Mesenteric fat pad (tissue), 1 donor: ENCODE measurements around the gene KAT5. TPM values are rescaled to one million over a fixed set of nuclear protein-coding genes. Genes with fewer than 3 reads are reported as not detected.
A peak's percentile ranks its signal among the peaks of the same experiment; 100 is the strongest.
"Not testable (repeated sequence)": the region's sequence is repeated elsewhere in the genome, so short reads cannot be mapped to it uniquely, and the experiment has no call there.

Experiments
- DNase-seq: peaks from one replicate; pipeline ENCODE4 v3.0.0-alpha.2; 2020; ENCODE audit warnings: low spot score
- long read RNA-seq: library from polyadenylated mRNA; unstranded; transcript quantifications from one replicate; pipeline ENCODE4 v2.0.0, GENCODE V29; 2020
- total RNA-seq: library from RNA; stranded (reverse); fragmentation: NEBNext Ultra II Directional; extraction: Animal tissue kit (Norgen Biotek cat#: 25700); gene quantifications from one replicate; pipeline ENCODE4 v1.2.1, GENCODE V29; 2021
- donor health status: DM: yes; HTN: yes; CAD: no.

The KAT5 gene
- total RNA-seq = 49.9 TPM
- long read RNA-seq, transcript KAT5-202 (13 exons, 2,059 nt) = major isoform, 38 of 156 reads
- long read RNA-seq, transcript KAT5-208 (12 exons, 1,697 nt) = minor isoform, 27 of 156 reads
- long read RNA-seq, transcript KAT5-201 (13 exons, 2,296 nt) = minor isoform, 7 of 156 reads
- long read RNA-seq, transcript KAT5-203 (14 exons, 2,237 nt) = minor isoform, 16 of 156 reads
- long read RNA-seq, partial matches to known transcripts = 29 of 156 reads
- long read RNA-seq, other reads (novel, unspliced or antisense) = 29 of 156 reads

DNA sequence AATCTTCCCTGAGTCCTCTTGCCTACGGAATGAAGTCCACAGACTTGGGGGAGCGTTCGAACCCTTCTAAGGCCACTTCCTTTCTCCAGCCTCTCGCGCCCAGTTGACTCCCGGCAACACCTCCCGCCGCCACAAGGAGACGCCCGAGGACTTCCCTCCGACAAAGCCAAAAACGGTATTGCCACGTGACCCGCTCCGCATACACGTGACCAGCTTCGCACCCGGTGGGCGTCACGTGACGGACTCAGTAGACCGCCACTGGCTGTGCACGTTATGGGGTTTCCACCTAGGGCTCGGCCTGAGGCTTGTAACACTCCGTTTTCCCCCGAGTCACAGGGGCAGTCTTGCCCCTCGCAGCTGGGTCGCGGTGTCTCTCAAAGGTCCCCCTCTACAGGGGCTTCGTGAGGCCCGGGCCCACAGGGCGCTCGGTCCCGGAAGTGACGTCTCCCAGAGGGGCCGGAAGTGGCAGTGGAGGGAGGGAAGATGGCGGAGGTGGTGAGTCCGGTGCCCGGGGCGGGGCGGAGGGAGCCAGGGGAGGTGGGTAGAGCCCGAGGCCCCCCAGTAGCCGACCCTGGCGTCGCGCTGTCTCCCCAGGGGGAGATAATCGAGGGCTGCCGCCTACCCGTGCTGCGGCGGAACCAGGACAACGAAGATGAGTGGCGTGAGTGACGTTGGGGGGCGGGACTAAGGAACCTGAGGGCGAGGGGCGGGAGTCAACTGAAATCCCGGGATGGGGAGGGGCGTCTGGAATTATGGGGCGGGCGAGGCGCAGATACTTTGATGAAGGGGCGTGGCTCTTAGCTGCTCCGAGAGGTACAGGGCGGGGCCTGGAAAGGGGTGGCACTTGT, at the start of gene KAT5:
KAT5 (plus strand) TSS at position 468 of the 848 bp plus-strand sequence; CDS start at position 484, 16 bp downstream.
- peak; percentile 99 for DNase-seq

DNA sequence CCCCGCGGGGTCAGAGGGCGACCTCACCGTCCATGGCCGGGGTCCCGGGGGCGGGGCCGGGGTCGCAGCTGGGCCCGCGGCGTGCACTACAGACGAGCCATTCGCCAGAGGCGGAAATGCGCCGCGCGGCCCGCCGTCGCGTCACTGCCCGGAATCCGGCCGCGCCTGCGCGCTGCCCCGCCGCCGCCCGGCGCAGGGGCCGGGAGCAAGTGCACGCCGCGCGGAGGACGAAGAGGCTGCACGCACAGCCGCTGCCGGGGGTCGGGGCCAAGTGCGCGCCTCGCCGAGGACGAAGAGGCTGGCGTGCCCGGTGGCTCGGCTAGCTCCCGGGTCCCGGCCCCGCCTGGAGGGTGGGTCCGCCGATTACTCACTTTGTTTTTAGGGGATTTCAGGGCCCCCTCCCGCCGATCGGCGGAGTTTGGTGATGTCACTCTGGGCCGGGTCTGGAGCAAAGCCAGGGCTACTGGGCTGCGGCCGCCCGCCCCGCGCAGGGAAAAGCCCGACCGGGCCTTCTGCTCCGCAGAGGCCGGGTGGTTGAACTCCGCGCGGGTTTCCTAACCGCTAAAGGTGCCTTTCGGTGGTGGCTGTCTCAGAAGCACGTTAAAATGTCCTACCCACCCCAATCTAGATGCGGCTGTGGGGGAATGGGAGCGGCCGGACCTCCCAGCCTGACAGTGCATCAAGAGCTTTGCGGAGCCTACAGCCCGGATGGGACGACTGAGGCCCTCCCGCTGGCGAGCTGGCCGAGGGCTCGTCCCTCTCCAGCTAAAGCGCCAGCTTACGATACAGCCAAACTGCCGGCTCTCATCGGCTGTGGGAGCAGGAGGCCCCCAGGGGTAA, 49.0 kb upstream of the KAT5 start, which contains the start of gene RELA:
RELA (minus strand) TSS at position 118 of the 840 bp plus-strand sequence; CDS start at position 34, 84 bp downstream.
- peak; percentile 98 for DNase-seq

DNA sequence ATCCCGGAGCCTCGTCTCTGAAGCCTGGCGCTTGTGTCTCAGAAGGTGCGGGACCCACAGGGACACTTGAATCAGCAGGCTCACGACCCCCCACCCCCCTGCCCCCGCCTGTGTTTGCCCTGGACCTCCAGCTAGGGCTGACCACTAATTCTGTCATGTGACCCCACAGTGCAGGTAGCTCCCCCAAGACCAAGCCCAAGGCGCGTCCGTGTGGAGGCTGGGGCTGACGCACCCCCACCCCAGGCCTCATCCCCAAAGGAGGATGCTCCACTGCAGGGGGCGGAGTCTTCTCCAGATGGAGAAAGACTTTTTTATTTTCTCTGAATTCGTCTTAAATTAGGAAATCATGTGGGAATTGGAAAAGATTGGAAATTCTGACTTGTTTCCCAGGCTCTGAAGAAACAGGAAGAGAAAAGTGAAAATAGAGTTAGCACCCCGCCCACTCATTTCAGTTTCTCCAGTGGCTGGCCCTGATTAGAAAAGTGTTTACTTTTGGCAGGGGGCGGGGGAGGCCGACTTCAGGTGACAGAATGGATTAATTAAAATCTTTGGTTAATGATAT, 48.3 kb upstream of the KAT5 start:
- no peak for DNase-seq

DNA sequence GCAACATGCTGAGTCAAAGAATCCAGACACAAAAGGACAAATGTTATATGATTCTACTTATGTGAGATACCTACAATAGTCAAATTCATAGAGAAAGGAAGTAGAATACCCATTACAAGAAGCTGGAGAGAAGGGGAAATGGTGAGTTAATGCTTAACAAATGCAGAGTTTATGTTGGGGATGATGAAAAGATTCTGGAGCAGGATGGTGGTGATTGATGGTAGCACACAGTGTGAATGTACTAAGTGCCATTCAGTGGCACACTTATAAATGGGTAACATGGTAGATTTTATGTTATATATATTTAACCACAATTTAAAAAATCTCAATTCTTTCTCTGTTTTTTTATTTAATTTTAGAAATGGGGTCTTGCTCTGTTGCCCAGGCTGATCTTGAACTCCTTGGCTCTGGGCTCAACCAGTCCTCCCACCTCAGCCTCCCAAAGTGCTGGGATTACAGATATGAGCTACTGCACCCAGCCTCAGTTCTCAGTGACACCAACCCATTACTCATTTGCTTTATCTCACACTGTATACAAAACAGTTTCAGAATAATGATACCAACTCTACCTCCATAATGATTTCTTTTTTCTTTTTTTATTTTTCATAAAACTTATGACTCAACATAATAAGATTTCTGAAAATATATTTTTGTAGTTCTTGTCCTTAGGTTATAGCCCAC, 39.7 kb upstream of the KAT5 start:
- no peak for DNase-seq

DNA sequence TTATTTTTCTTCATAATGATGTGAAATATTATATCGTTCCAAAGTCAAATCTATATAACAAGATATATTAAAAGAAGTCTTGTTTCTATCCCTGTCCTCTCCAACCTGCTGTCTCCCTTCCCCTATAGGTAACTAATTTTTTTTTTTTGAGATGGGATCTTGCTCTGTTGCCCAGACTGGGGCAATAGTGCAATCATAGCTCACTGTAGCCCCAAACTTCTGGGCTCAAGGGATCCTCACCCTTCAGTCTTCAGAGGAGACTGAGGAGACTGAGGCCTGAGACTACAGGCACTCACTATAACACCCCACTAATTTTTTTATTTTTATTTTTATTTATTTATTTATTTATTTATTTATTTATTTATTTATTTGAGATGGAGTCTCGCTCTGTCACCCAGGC, 39.1 kb upstream of the KAT5 start:
- no peak for DNase-seq

DNA sequence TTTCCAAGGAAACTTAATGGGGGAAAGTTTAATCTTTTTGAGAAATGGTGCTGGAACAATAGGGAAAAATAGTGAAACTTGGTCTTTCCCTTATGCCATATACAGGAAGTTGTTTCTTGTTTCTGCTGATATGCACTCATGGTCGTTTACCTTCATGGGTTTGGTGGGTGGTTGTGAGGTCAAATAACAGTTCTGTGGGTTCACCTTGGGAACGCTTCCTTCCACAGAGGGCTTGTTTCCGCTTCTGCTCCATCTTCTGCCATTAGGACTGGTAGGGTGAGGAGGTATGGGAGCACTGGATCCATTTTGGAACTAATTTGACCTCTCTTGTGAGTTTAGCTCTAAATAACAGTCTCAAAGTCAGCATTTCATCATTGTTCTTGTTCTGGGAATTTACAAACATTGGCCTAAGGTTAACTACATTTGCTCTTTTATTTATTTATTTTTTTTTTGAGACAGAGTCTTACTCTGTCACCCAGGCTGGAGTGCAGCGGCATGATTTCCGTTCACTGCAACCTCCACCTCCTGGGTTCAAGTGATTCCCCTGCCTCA, 31.8 kb upstream of the KAT5 start:
- no peak for DNase-seq

DNA sequence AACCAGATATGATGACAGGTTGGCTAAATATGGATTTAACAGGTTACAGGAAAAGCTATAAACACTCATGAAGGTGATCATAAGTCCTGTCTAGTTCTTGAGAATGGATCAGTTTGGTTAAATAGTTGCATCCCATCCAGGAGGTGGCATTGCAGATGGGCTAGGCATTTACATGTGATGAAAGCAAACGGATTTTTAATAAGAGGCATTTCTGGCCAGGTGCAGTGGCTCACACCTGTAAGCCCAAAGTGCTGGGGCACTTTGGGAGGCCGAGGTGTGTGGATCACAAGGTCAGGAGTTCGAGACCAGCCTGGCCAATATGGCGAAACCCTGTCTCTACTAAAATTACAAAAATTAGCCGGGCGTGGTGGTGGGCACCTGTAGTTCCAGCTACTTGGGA, 28.6 kb upstream of the KAT5 start:
- DNase-seq = not testable (repeated sequence)

DNA sequence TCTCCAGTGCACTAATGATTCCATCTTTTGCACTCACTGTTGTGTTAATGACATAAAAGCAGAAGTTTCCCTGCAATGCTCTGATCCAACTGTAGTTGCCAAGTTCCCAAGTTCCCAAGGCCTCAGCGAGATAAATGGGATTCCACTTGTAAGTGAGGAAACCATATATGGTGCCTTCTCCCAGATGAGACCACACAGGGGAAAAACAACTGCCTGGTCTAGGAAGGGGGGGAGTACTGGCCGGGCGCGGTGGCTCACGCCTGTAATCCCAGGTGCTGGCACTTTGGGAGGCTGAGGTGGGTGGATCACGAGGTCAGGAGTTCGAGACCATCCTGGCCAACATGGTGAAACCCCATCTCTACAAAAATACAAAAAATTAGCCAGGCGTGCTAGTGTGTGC, 26.1 kb upstream of the KAT5 start:
- no peak for DNase-seq

DNA sequence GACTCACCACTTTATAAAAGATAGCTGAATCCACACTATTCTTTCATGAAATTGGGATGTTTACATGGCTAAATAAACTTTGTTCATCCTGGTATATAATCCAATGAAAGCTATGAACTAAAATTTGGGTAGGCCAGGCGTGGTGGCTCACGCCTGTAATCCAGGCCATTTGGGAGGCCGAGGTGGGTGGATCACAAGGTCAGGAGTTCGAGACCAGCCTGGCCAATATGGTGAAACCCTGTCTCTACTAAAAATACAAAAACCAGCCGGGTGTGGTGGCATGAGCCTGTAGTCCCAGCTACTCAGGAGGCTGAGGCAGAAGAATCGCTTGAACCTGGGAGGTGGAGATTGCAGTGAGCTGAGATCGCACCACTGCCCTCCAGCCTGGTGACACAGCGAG, 20.2 kb upstream of the KAT5 start:
- not testable (repeated sequence) for DNase-seq

DNA sequence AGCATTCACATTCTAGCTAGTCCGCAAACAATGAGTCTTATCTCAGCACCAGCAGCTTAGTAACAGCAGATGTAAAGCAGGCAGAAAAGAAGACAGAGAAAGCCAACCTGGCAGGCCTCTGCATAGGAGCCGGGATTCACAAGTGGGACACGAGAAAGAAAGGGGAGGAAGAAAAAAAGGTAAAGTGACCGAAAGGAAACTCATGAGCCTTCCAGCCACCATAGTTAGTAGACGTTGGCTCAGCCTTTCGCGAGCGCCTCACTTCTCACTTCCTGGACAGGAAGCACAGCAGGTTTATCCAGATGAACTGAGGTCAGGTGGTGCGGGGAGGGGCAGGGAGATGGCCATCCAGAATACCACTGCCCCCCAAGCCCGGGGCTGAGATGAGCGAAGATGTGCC, 19.7 kb upstream of the KAT5 start:
- DNase-seq = no peak

DNA sequence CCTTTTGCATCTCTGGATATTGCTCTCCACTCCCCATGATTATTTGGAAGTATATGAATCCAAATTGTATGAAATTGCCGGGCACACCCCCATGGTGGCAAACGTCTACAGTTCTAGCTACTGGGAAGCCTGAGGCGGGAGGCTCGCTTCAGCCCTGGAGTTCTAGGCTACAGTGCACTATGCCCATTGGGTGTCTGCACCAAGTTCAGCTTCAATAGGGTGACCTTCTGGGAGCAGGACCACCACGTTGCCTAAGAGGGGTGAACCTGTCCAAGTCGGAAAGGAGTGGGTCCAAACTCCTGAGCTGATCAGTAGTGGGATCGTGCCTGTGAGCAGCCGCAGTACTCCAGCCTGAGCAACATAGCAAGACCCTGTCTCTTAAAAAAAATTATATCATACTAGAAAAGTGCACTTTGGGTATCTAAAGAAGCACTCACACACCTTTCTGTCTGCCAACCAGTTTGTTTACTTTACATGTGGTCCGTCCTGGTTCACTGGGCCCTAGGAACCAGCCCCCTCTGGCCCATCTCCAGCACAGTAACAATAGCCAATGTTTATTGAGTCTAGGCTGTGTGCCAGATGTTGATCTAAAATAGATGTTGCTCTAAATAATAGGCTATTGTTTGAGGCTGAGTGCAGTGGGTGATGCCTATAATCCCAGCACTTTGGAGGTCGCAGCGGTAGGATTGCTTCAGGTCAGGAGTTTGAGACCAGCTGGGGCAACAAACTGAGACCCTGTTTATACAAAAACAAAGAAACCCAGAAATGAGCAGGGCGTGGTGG, 16.4 kb upstream of the KAT5 start:
- no peak for DNase-seq

DNA sequence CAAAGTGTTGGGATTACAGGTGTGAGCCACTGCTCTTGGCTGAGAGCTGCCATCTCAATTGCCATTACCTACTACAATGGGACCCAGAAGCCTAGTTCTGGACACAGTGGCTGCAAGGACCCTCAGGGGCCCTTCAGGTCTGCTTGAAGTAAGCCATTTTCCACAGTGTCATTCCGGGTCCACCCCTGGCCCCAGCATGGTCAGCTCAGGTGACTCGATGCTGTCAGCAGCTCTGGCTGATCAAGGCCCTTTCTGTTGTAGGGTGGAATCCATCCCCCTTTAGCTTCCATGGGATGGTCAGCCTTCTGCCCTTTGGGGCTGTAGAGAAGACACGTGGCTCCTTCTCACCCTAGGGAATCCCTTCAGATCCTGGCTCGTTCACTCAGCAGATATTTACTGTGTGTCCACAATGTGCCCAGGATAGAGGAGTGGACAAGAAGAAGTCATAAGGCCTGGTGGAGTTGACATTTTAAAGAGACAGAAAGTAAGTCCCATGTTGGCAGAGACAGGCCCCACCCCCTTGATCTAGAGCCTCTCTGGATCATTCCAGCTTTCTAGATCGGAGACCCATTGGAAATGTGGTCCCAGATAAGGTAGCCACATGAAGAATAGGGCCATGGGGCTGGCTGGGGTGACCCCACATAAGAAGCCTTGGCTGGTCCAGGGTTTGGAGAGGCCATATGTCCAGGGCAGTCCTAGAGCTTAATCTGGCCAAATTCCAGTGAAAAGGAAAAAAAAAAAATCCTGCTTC, 15.1 kb upstream of the KAT5 start:
- no peak for DNase-seq

DNA sequence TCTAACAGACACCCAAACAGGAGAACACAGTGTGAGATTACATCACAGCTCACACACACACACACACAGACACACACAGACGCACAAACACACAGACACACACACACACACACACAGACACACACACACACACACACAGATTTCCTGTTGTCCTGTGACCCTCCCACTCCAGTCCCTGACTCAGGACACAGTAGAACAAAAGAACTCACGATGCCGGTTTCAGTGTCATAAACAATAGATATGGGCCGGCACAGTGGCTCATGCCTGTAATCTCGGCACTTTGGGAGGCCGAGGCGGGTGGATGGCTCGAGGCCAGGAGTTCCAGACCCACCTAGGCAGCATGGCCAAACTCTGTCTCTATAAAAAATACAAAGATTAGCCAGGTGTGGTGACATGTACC, 13.8 kb upstream of the KAT5 start:
- DNase-seq = no peak

DNA sequence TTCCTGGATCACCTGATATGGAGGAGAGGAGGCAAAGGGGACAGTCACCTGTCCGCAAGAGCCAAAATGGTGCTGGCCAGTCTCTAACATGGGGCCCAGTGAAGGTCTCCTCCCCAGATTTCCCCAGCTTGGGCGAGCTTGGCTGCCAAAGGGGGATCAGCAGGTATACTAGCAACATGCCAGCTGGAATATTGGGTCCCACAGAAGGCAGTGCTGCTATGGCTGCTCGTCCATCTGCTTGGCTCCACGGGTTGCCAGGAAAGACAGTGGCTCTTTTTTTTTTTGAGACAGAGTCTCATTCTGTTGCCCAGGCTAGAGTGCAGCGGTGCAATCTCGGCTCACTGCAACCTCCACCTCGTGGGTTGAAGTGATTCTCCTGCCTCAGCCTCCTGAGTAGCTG, 12.7 kb upstream of the KAT5 start:
- no peak for DNase-seq

DNA sequence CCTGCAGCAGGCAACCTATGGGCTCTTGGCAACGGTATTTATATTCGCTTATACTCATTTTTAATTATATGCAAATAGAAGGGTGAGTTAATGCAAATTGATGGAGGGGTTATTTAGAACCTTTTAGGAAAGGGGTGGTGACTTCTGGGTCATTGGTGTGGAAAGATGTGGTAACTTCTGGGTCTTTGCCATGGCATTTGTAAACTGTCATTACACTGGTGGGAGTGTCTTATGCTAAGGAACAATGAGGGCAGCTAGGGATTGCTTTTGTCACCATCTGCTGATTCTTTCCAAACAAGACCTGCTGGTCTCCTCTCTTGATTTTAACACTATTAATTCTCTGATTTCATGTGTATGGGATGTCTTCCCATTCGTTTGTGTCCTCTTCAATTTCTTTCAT, 11.7 kb upstream of the KAT5 start:
- no peak for DNase-seq

DNA sequence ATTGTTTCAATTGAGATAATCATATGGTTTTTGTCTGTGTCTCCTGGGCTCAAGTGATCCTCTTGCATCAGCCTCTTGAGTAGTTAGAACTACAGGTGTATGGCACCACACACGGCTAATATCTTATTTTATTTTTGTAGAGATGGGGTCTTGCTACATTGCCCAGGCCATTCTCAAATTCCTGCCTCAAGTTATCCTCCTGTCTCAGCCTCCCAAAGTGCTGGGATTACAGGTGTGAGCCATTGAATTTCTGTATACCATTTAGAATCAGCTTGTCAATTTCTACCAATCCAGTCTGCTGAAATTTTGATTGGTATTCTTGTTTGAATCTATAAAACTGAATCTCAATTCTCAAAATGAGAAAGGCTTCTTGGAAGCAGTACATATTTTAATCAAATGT, 10.4 kb upstream of the KAT5 start:
- DNase-seq = no peak

DNA sequence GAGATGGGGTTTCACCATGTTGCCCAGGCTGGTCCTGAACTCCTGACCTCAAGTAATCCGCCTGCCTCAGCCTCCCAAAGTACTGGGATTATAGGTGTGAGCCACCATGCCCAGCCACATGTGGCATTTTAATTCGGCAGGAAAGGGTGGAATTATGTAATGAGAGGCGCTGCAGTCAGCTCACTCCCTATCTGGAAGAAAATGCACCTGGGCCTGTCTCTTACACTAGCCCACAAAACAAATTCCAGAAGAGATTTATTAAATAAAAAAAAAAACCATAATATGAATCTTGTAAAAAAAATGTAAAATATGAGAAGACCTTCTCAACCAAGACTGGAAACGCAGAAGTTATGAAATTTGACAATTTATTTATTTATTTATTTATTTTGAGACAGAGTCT, 8.2 kb upstream of the KAT5 start:
- no peak for DNase-seq

DNA sequence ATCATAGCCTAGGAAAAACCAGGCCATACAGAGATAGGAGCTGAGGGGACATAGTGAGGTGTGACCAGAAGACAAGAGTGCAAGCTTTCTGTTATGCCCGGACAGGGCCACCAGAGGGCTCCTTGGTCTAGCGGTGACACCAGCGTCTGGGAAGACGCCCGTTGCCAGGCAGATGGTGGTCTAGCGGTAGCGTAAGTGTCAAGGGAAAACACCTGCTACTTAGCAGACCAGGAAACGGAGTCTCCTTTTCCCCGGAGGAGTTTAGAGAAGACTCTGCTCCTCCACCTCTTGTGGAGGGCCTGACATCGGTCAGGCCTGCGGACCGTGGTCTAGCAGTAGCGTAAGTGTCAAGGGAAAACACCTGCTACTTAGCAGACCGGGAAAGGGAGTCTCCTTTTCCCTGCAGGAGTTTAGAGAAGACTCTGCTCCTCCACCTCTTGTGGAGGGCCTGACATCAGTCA, 5.7 kb upstream of the KAT5 start:
- not testable (repeated sequence) for DNase-seq

DNA sequence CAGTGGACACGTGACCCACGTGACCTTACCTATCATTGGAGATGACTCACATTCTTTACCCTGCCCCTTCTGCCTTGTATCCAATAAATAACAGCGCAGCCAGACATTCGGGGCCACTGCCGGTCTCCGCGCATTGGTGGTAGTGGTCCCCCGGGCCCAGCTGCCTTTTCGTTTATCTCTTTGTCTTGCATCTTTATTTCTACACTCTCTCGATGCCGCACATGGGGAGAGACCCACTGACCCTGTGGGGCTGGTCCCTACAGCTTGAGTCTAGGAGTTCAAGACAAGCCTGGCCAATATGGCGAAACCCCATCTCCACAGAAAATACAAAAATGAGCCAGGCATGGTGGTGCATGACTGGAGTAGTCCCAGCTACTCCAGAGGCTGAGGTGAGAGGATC, 5.0 kb upstream of the KAT5 start:
- DNase-seq = not testable (repeated sequence)
